Motor neuron (in vitro differentiated cells): ENCODE data around the gene REL. TPM values are rescaled to one million over a fixed set of nuclear protein-coding genes. Genes with fewer than 3 reads are reported as not detected.
"Not testable (repeated sequence)": the region's sequence is repeated elsewhere in the genome, so short reads cannot be mapped to it uniquely, and the experiment has no call there.

ENCODE experiments used
- ATAC-seq, 8 experiments: fragments of 200-7000 bp; cut with Tn5 transposase; replicated peaks in 6 of 8; 2 replicates each; pipeline ENCODE4 v1.8.0; 2021; ENCODE audit warnings: mild to moderate bottlenecking in 8 of 8, moderate library complexity in 8 of 8
- H3K27ac ChIP-seq, 2 donors: fragments of 250-450 bp; sonication (Bioruptor Pico); 2 replicates each; pipeline ENCODE4 v1.9.0; 2021; ENCODE audit warnings: antibody characterized with exemption in 2 of 2, mild to moderate bottlenecking in 2 of 2, moderate library complexity in 1 of 2
- H3K4me1 ChIP-seq, 2 donors: fragments of 250-450 bp; sonication (Bioruptor Pico); replicated peaks in 1 of 2; 2 replicates each; pipeline ENCODE4 v1.6.1; 2021; ENCODE audit warnings: antibody characterized with exemption in 2 of 2, mild to moderate bottlenecking in 2 of 2, moderate library complexity in 1 of 2
- H3K4me3 ChIP-seq, 5 donors: fragments of 250-450 bp; sonication (Bioruptor Pico); 2 replicates each; pipeline ENCODE4 v1.9.0; 2021; ENCODE audit warnings: antibody characterized with exemption in 5 of 5, mild to moderate bottlenecking in 5 of 5, moderate library complexity in 4 of 5
- WGBS, 10 experiments: fragments of 450-650 bp; shearing (Covaris generic); methylation state at CpG; one replicate each; pipeline ENCODE4 v1.0.0; 2022; 5-methylcytosine and 5-hydroxymethylcytosine counted together
- in situ Hi-C, 9 experiments: fragments of 400-800 bp; cut with MboI; loops; one replicate each; pipeline ENCODE4 v1.15.0; 2021; ENCODE audit warnings: low sequenced_read_pairs in 9 of 9, low pct_unique_long_range_greater_than_20kb in 2 of 9; ENCODE audit not compliant: unreplicated experiment in 9 of 9
- total RNA-seq, 8 experiments: library from RNA; unstranded; fragments of 300-600 nt; gene quantifications; 2 replicates each; pipeline versions ENCODE4 v1.2.3 to v1.2.4, GENCODE V29; 2022

Gene REL
- total RNA-seq, 8 experiments from 2014 or later, result 3.4 to 19.0 (median 5.9) TPM

GRCh38 chr2:60875520-60875919 lies 5.9 kb upstream of the REL start:
- Histone ChIP-seq H3K4me1 (no peaks in the 10 kb centered on the region), H3K4me3 (no peak overlapping the region), H3K27ac (no peak overlapping the region)
- no peak for ATAC-seq
- in situ Hi-C loops, result no loop called here

- peak in 5 of 8 experiments; percentile 0 to 2 (median 1) for ATAC-seq
- Histone ChIP-seq H3K4me3 (peak overlapping the region; percentile 59 to 78 (median 69)), H3K27ac (peak overlapping the region; percentile 48 to 64), H3K4me1 (peaks cover 8 to 26% of the 10 kb centered on the region in 2 donors)
- in situ Hi-C loops, result no loop called here
- WGBS, 10 experiments, result 0 to 57% (median 3%) methylated on average over 1 to 10 of the region's 18 CpGs
Measured at GRCh38 chr2:60880643-60881046, 729 bp upstream of the REL start.

- in situ Hi-C loops, result no loop called here
- H3K4me3 ChIP-seq, result peak overlapping the region; percentile 59 to 78 (median 69)
- 10 to 67% (median 31%) methylated on average over 1 to 3 of the region's 8 CpGs; no CpG with 5 or more reads in 1 of the 10 experiments for WGBS, 10 experiments
- no peak overlapping the region for H3K27ac ChIP-seq
- no peak for ATAC-seq
- H3K4me1 ChIP-seq, result peaks cover 11 to 32% of the 10 kb centered on the region in 2 donors
Measured at GRCh38 chr2:60882971-60883753, 1.8 kb downstream of the REL start.

GRCh38 chr2:60883896-60884295 lies 2.5 kb downstream of the REL start:
- ATAC-seq, result no peak
- in situ Hi-C loops, result no loop called here
- Histone ChIP-seq H3K4me1 (peaks cover 11 to 32% of the 10 kb centered on the region in 2 donors), H3K4me3 (no peak overlapping the region), H3K27ac (no peak overlapping the region)
- 20 to 81% (median 67%) methylated on average over 1 to 2 of the region's 2 CpGs for WGBS, 10 experiments

GRCh38 chr2:60884800-60885199 lies 3.4 kb downstream of the REL start:
- H3K27ac ChIP-seq, result no peak overlapping the region
- peaks cover 11 to 32% of the 10 kb centered on the region in 2 donors for H3K4me1 ChIP-seq
- in situ Hi-C loops, result no loop called here
- no peak for ATAC-seq
- H3K4me3 ChIP-seq, result no peak overlapping the region
- WGBS, 10 experiments, result 29 to 85% (median 59%) methylated on average over 2 of the region's 2 CpGs; no CpG with 5 or more reads in 1 of the 10 experiments

- in situ Hi-C loops, result no loop called here
- ATAC-seq, result no peak
- 0 to 100% (median 82%) methylated on average over 1 to 2 of the region's 2 CpGs; no CpG with 5 or more reads in 1 of the 10 experiments for WGBS, 10 experiments
- Histone ChIP-seq H3K4me1 (peaks cover 11 to 32% of the 10 kb centered on the region in 2 donors), H3K4me3 (no peak overlapping the region), H3K27ac (no peak overlapping the region)
Measured at GRCh38 chr2:60885683-60886082, 4.3 kb downstream of the REL start.

- H3K4me3 ChIP-seq, result no peak overlapping the region
- H3K4me1 ChIP-seq, result peaks cover 11 to 32% of the 10 kb centered on the region in 2 donors
- WGBS, 10 experiments, result 29 to 82% (median 66%) methylated on average over 1 to 3 of the region's 3 CpGs
- in situ Hi-C loops, result no loop called here
- H3K27ac ChIP-seq, result no peak overlapping the region
- no peak for ATAC-seq
Measured at GRCh38 chr2:60886991-60887390, 5.6 kb downstream of the REL start.

GRCh38 chr2:60888853-60889252 lies 7.5 kb downstream of the REL start:
- in situ Hi-C loops, result no loop called here
- no peak for ATAC-seq

GRCh38 chr2:60889581-60890392 lies 8.4 kb downstream of the REL start:
- WGBS, 10 experiments, result 83 to 100% (median 94%) methylated on average over 1 to 3 of the region's 7 CpGs; no CpG with 5 or more reads in 4 of the 10 experiments
- H3K27ac ChIP-seq, ATAC-seq, H3K4me3 ChIP-seq, in situ Hi-C loops: not testable (repeated sequence)
- H3K4me1 ChIP-seq, result peaks cover 9 to 14% of the 10 kb centered on the region in 2 donors

More at GRCh38 chr2:60888853-60889252, 7.5 kb downstream of the REL start:
- Histone ChIP-seq H3K4me1 (peaks cover 11 to 23% of the 10 kb centered on the region in 2 donors), H3K27ac (no peak overlapping the region), H3K4me3 (no peak overlapping the region)
- WGBS, 10 experiments, result 88 to 100% (median 100%) methylated on average over 1 to 2 of the region's 2 CpGs; no CpG with 5 or more reads in 1 of the 10 experiments

GRCh38 chr2:60890393-60890707 lies 9.0 kb downstream of the REL start:
- no peak overlapping the region for H3K27ac ChIP-seq
- no peak for ATAC-seq
- H3K4me3 ChIP-seq, result no peak overlapping the region
- 73 to 100% (median 100%) methylated on average over 1 of the region's 1 CpG; no CpG with 5 or more reads in 5 of the 10 experiments for WGBS, 10 experiments
- in situ Hi-C loops, result no loop called here
- H3K4me1 ChIP-seq, result peaks cover 5 to 9% of the 10 kb centered on the region in 2 donors

GRCh38 chr2:60891180-60891579 lies 9.8 kb downstream of the REL start:
- in situ Hi-C loops, result no loop called here

GRCh38 chr2:60898567-60898966 lies 17.2 kb downstream of the REL start:
- no peak overlapping the region for H3K4me3 ChIP-seq
- WGBS, 10 experiments, result 86 to 100% (median 100%) methylated on average over 1 of the region's 1 CpG; no CpG with 5 or more reads in 3 of the 10 experiments
- H3K27ac ChIP-seq, result no peak overlapping the region
- no peak for ATAC-seq
- H3K4me1 ChIP-seq, result no peaks in the 10 kb centered on the region
- in situ Hi-C loops, result no loop called here

More at GRCh38 chr2:60891180-60891579, 9.8 kb downstream of the REL start:
- peaks cover 0 to 3% of the 10 kb centered on the region in 2 donors for H3K4me1 ChIP-seq
- no peak overlapping the region for H3K27ac ChIP-seq
- 76 to 100% (median 86%) methylated on average over 1 to 3 of the region's 3 CpGs; no CpG with 5 or more reads in 2 of the 10 experiments for WGBS, 10 experiments
- no peak for ATAC-seq
- H3K4me3 ChIP-seq, result no peak overlapping the region

GRCh38 chr2:60899230-60899891 lies 18.0 kb downstream of the REL start:
- no peak for ATAC-seq
- Histone ChIP-seq H3K4me1 (no peaks in the 10 kb centered on the region), H3K4me3 (no peak overlapping the region), H3K27ac (no peak overlapping the region)
- WGBS, 10 experiments, result 59 to 100% (median 90%) methylated on average over 1 to 6 of the region's 6 CpGs; no CpG with 5 or more reads in 1 of the 10 experiments
- in situ Hi-C loops, result no loop called here
